ENCODE results near the gene DGKQ.

DNA sequence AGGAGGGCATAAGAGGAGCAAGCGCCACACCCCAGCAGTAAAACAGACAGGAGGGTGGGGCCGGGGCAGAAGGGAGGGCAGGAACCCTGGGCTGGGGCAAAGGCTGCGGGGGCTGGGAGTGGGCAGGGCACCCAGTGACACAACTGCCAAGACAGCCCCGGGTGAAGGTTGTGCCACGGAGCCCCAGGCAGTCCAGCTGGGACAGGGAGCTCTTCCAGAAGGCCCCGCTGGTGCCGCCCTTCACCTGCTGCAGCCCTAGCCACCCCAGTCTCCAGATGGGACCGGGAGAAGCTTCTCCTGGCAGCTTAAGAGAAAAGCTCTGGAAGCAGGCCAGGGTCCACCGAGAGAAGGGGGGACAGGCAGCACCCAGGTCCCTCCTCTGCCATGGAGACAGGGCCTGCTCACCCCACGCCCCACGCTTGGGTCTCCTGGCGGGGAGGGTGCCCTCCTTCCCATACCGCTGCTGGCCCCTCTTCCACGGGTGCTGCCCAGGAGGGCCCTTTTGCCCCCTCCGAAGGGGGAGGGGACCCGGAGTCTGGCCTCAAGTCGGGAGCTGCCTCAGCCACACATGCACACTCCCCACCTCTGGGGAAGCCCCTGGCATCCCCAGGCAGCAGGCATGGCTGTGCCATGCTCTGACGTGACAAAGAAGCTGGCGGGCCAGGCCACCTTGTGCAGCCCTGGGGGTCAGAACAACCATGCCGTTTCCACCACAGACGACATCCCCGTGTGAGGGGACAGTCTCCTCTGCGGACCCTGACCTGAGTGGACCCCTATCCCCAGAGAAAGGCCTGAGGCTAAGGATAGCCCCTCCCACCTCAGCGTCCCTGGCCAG lies 1.5 kb downstream of the DGKQ start:
- TF ChIP-seq CHD2 (IDR thresholded peaks at IDR 0.05; ENCODE audit: low read length, partially characterized antibody) = no peak
- TF ChIP-seq, protein P1, sequence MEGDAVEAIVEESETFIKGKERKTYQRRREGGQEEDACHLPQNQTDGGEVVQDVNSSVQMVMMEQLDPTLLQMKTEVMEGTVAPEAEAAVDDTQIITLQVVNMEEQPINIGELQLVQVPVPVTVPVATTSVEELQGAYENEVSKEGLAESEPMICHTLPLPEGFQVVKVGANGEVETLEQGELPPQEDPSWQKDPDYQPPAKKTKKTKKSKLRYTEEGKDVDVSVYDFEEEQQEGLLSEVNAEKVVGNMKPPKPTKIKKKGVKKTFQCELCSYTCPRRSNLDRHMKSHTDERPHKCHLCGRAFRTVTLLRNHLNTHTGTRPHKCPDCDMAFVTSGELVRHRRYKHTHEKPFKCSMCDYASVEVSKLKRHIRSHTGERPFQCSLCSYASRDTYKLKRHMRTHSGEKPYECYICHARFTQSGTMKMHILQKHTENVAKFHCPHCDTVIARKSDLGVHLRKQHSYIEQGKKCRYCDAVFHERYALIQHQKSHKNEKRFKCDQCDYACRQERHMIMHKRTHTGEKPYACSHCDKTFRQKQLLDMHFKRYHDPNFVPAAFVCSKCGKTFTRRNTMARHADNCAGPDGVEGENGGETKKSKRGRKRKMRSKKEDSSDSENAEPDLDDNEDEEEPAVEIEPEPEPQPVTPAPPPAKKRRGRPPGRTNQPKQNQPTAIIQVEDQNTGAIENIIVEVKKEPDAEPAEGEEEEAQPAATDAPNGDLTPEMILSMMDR (IDR thresholded peaks at IDR 0.05) = no peak
- TF ChIP-seq MXI1 (IDR thresholded peaks at IDR 0.05; ENCODE audit: low read depth, low read length) = peak; percentile 25; the same call in 1 of the 2 replicates
- TF ChIP-seq, protein P2, sequence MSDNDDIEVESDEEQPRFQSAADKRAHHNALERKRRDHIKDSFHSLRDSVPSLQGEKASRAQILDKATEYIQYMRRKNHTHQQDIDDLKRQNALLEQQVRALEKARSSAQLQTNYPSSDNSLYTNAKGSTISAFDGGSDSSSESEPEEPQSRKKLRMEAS (IDR thresholded peaks at IDR 0.05; ENCODE audit: low read depth) = no peak
- no peak for TF ChIP-seq RCOR1 (IDR thresholded peaks at IDR 0.05; ENCODE audit: low read length)
- TF ChIP-seq POLR2AphosphoS5 (IDR thresholded peaks at IDR 0.05; ENCODE audit: low read depth, low read length) = no peak
- TF ChIP-seq MEF2A (IDR thresholded peaks at IDR 0.05; ENCODE audit: borderline replicate concordance, low read depth) = no peak
- TF ChIP-seq, protein P3, sequence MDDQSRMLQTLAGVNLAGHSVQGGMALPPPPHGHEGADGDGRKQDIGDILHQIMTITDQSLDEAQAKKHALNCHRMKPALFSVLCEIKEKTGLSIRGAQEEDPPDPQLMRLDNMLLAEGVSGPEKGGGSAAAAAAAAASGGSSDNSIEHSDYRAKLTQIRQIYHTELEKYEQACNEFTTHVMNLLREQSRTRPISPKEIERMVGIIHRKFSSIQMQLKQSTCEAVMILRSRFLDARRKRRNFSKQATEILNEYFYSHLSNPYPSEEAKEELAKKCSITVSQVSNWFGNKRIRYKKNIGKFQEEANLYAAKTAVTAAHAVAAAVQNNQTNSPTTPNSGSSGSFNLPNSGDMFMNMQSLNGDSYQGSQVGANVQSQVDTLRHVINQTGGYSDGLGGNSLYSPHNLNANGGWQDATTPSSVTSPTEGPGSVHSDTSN (IDR thresholded peaks at IDR 0.05) = no peak
- TF ChIP-seq TAF1 (IDR thresholded peaks at IDR 0.05; ENCODE audit: borderline replicate concordance, low read depth, low read length) = no peak
- no peak for TF ChIP-seq RAD21 (IDR thresholded peaks at IDR 0.05; ENCODE audit: low read length)
